UCSD-AML1 (cell line): ENCODE results near the gene GID8.
"Not testable (repeated sequence)": the region's sequence is repeated elsewhere in the genome, so short reads cannot be mapped to it uniquely, and the experiment has no call there.

ENCODE experiments used
- DNase-seq: peaks from one replicate; lab custom pipeline; 2025; ENCODE audit not compliant: unreplicated experiment; lab: John Stamatoyannopoulos, UW

The GID8 gene

GRCh38 chr20:62921119-62921687 is 16.7 kb upstream of the GID8 start:
- peak; percentile 43 for DNase-seq

GRCh38 chr20:62922451-62922921 is 15.5 kb upstream of the GID8 start:
- DNase-seq, result no peak

DNA sequence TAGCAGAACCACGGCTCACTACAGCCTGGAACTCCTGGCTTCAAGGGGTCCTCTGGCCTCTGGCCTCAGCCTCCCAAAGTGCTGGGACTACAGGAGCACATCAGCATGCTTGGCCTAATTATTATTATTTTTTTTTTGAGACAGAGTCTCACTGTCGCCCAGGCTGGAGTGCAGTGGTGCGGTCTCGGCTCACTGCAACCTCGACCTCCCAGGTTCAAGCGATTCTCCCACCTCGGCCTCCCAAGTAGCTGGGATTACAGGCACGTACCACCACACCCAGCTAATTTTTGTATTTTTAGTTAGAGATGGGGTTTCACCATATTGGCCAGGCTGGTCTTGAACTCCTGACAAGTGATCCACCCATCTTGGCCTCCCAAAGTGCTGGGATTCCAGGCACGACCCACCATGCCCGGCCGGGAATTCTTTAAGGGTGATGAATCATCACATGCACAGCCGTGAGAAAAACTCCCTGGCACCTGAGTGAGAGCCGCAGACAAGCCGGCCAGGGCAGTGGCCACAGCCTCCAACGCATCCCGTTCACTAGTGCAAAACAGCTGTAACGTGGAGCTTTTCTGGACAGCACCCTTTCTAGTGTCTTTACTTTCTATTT is 14.8 kb upstream of the GID8 start:
- not testable (repeated sequence) for DNase-seq

- DNase-seq, result no peak
These were observed 14.1 kb upstream of the GID8 start for GRCh38 chr20:62923669-62924441.

DNA sequence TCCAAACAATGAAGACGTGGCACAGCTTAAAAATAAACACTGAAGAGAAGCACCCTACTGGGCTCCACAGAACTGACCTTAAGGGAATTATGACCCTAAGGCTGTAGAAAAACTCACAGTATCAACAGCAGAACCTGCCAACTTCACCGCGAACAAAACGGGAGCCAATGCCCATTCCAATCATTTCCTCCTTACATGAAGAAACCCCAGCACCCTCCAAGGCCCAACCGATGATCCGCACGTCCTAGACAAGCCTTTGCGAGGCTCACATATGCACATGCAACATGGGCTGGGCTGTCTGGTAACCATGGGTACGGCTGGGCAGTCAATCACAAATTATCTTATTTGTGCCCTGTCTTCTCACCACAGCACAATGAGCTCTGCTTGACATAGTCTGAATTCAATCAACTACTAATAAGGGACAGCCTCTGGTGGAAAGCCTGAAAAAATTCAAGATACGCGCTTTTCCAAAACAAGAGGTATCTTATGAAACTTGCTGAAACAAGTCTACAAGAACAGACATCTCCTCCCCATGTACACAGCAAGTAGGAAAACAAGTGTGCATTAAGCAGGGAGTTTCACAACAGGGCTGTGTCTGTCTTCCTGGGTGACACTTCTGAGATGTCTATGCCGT is 13.4 kb upstream of the GID8 start:
- DNase-seq, result no peak

- DNase-seq, result no peak
These were observed 12.9 kb upstream of the GID8 start for GRCh38 chr20:62925076-62925419.

DNA sequence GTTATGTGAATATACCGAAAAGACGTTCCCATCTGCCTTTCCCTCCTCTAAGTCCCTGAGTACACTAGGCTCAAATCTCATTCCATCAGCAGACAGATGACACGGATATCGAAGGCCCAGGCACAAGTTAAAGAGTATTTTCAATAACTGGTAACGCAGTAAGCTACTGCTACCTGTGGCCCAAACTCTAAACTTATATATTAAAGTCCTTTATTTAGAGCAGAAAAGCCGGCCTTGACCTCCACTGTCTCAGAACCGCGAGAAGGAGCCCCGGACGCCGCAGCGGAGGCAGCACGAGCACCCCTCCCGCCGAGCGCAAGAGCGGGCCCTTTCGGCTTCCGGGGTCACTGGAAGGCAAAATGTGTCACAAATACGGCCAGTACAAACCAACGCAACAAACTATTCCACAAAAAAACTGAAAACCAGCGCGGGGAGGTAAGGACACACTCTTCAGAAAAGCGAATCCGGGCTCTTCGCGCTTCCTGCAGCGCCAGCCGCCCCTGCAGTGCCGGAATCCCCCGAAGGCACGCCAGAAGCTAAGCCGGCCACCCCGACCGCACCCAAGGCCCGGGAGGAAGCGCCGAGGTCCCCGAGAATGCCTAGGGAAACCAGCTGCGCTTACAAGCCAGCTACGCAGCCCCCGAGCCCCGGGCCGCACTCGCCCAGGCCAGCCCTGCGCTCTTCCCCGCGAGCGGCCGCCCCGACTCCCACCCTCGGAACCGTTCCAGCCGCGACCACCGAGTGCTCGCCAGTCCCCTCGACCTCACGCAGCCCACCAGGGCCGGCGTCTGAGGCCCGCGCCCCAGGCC is 12.3 kb upstream of the GID8 start:
- peak; percentile 37 for DNase-seq

DNA sequence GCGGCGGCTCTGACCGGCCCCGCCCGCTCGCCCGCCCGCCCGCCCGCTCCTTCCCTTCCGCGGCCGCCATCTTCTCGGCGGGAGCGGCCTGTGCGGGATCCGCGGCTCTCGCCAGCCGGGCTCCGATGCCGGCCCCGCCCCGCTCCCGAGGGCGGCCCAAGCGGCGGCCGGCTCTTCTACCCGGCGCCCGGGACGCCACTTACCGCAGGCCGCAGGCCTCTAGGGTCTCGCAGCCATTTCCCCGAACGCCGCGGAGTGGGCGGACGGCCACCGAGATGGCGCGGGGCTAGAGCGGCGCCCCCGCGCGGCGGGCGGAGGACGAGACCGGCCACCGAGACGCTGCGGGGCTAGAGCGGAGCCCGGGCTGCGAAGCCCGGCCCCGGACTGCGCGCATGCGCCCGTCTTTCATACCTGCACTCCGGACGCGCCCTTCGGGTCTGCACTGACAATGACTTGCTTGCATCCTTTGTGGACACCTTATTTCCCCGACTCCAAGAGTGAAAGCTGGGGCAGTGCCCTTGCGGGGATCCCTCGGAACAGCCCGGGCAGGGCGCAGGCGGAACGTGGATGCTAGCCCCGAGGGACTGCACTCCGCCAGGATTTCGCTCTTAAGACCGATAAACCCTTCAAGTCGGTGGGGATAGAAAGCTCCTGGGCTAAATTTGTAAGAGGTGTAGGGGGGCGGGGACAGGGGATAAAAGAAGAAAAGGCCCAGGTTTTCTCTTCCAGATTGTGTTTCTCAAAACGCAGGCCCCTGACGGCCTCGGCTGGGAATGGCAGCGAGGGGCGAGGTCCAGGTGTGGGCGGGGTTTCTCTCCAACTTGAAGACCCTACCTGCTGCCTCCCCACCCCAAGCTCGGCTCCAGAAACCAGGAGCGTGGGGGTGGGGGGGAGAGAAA is 11.5 kb upstream of the GID8 start, which contains the start of gene DIDO1:
TSS of gene DIDO1 (minus strand) at position 277 of the 899 bp plus-strand sequence.
- DNase-seq, result peak; percentile 88

DNA sequence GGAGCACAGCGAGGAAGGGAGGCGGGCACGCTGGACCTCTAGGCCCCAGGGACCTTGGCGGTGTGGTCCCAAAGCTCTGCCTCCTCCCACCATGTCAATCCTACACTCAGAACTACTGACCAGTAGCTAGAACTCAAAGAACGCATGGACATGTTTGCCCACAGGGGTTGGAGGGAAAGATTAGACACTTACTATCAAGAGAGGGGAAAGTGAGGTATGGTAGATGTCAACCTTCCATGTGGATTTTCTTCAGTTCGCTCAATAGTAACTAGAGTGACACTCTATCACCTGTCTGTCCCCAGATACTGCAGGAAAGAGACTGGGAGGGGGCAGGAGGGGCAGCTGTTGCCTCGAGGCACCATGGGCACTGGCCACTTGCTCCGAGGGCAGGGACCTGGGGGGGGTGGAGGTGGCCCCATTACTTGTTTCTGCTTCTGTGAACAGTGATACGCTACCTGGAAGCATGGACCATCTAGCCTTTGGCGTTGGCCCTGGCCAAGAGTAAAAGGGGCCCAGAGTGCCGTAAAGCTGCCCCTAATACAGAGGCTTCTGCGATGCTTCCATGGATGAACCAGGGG is 10.7 kb upstream of the GID8 start:
- no peak for DNase-seq

- peak; percentile 63 for DNase-seq
These were observed 9.6 kb upstream of the GID8 start for GRCh38 chr20:62928246-62928939.

GRCh38 chr20:62929051-62929538 is 8.9 kb upstream of the GID8 start:
- peak; percentile 76 for DNase-seq

DNA sequence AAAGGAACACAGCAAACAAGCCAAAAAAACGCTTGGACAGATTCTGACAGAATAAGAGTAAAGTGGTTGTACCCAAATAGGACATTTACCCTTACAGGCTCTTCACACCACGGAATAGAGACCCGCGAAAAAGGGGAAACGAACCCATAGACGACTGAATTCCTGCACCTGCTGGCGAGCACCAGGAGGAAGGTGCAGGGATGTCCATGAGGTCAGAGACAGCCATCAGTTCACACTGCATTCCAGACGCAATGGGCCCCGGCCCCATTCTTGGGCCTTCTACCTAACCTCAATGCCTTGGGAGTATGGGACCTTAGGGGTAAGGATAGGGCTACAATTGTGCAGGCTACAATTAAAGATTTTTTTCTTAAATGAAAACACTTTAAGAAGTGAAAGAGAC is 6.5 kb upstream of the GID8 start:
- no peak for DNase-seq

- no peak for DNase-seq
These were observed 4.0 kb upstream of the GID8 start for GRCh38 chr20:62933966-62934365.

DNA sequence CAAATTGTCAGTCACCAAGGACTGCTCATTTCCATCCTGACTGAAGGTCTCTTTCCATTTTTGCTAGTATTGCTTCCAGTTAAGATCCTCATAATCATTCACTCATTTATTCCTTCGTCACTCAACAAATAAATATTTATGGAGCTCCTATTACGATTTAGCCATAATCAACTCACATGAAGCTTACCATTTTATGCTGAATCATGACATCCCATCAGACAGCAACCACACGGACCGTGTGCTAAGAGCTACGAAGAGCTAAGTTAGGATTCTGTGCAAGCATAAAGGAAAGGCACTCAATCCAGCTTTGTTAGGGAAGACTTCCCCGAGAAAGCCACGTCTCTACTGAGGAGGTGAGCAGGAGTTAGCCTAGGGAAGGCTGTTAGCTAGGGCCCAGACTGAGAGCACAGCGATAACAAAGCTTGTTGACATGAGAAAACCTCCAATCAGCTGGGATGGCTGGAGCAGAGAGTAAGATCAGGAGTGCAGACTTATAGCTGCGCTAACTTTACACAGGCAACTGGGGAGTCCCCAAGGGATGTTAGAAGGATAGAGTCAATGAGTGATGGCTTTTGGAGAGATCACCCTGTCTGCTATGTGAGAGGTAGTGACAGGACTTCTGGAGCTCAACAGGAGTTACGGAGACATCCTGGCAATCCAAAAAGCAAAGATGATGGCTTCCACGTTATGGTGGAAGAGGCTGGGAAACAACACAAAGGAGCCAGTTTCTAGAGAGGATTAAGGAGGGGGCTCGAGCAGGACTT is 2.6 kb upstream of the GID8 start:
- no peak for DNase-seq

DNA sequence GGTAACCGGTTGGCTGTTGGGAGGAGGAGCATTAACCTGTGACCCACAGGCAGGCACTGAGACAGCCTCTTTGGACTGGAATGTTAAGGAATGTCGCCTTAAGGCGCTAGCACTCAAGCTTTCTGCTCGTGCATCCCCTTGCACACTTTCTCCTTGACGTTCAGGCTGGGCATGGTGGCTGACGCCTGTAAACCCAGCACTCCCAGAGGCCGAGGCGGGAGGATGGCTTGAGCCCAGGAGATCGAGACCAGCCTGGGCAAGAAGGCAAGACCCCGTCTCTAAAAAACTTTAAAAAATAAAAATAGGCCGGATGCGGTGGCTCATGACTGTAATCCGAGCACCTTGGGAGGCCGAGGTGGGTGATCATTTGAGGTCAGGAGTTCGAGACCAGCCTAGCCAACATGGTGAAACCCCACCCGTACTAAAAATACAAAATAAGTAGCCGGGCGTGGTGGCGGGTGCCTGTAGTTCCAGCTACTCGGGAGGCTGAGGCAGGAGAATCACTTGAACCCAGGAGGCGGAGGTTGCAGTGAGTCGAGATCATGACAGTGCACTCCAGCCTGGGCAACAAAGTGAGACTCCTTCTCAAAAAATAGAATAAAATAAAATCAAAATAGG is 1.9 kb upstream of the GID8 start:
- no peak for DNase-seq

- DNase-seq, result peak; percentile 96
These were observed 461 bp upstream of the GID8 start for GRCh38 chr20:62937268-62938104.

GRCh38 chr20:62940875-62941274 is 2.9 kb downstream of the GID8 start:
- no peak for DNase-seq
